Activated CD8-positive, alpha-beta memory T cell treated with anti-CD3 and anti-CD28 coated beads, Interleukin-2, amount 10 ng/mL, durations not matched to agents 7 days and 5 days (primary cell): Measurements from ENCODE around the gene SLC16A1. TPM values are rescaled to one million over a fixed set of nuclear protein-coding genes. Genes with fewer than 3 reads are reported as not detected.
A peak's percentile ranks its signal among the peaks of the same experiment; 100 is the strongest.
"Not testable (repeated sequence)": the region's sequence is repeated elsewhere in the genome, so short reads cannot be mapped to it uniquely, and the experiment has no call there.

Experiments
- ATAC-seq: fragments of 150-1000 bp; cut with Tn5 transposase; one replicate; pipeline ENCODE4 v1.10.0; 2021; ENCODE audit warnings: moderate library complexity
- CTCF ChIA-PET: fragments of 350-600 bp; sonication (Branson Sonifier 250); formaldehyde crosslinking; loops from one replicate; lab custom pipeline; 2021; ENCODE audit warnings: antibody characterized with exemption; lab: Charles Lee
- DNase-seq: peaks from one replicate; pipeline ENCODE4 v3.0.0-alpha.2; 2020
- H3K27ac Mint-ChIP-seq: one replicate; pipeline ENCODE4 v1.8.0; 2021; ENCODE audit warnings: mild to moderate bottlenecking, mixed read lengths
- H3K27me3 Mint-ChIP-seq: one replicate; pipeline ENCODE4 v1.8.0; 2021; ENCODE audit warnings: mixed read lengths
- H3K36me3 Mint-ChIP-seq: one replicate; pipeline ENCODE4 v1.8.0; 2021; ENCODE audit warnings: mild to moderate bottlenecking, mixed read lengths
- H3K4me1 Mint-ChIP-seq: one replicate; pipeline ENCODE4 v1.8.0; 2021; ENCODE audit warnings: mixed read lengths
- H3K4me3 Mint-ChIP-seq: one replicate; pipeline ENCODE4 v1.8.0; 2021; ENCODE audit warnings: mild to moderate bottlenecking, moderate library complexity, mixed read lengths
- H3K9me3 Mint-ChIP-seq: one replicate; pipeline ENCODE4 v1.8.0; 2022; ENCODE audit warnings: low read depth, mixed read lengths
- total RNA-seq, 2 experiments: library from RNA; stranded (reverse); gene quantifications; one replicate each; pipeline ENCODE4 v1.2.3, GENCODE V29; 2021

Gene SLC16A1, protein sequence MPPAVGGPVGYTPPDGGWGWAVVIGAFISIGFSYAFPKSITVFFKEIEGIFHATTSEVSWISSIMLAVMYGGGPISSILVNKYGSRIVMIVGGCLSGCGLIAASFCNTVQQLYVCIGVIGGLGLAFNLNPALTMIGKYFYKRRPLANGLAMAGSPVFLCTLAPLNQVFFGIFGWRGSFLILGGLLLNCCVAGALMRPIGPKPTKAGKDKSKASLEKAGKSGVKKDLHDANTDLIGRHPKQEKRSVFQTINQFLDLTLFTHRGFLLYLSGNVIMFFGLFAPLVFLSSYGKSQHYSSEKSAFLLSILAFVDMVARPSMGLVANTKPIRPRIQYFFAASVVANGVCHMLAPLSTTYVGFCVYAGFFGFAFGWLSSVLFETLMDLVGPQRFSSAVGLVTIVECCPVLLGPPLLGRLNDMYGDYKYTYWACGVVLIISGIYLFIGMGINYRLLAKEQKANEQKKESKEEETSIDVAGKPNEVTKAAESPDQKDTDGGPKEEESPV
- 10 to 100 TPM; 47.6 to 57.3 TPM for total RNA-seq

DNA sequence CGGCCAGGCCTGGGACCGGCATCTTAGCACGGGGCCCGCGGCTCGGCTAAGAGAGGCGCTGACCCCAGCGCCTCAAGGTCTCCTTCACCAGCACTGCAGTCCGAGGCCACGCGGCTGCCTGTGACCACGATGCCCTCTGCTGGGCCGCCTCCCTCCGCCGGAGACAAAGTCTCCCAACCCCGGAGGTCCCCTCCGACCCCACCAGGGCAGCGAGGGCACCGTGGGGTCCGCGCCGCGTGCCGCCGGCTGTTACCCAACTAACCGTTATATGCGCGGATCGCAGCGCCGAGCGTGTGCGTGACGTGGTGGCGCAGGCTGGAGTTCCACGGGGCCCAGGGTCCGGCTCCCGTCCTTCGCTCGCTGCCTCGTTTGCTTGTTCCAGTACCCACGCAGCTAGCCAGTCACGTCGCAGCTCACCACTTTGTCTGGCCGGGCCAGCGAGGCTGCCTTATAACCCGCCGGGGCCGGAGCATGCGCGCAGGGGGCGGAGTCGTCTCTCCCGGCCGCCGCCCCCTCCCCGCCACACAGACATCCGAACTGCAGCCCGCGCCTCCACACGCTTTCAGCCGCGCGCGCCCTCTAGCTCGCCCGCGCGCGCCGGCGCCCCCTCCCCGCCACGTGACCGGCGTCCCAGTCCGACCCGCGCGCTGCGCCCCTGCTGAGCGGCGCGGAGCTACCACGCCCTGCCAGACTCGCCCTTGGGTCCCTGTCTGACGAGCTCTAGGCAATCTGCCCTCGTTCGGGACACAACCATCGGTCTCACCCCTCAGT lies at the start of gene SLC16A1:
SLC16A1 (minus strand) TSS at position 424 of the 771 bp plus-strand sequence. CDS start 26,888 bp downstream, outside the sequence.
- Mint-ChIP-seq H3K27me3 (no peaks in the 10 kb centered on the region), H3K4me3 (peak within 1 kb of the TSS; percentile 99), H3K4me1 (peaks cover 56% of the 10 kb centered on the region), H3K9me3 (no peaks in the 10 kb centered on the region), H3K36me3 (peaks cover 35% of the 10 kb centered on the region), H3K27ac (peak within 1 kb of the TSS; percentile 99)
- ATAC-seq (peak; percentile 76), DNase-seq (peak; percentile 92)
- CTCF ChIA-PET, result interaction anchor here (0.6 to 1.5 kb wide), 5 partner anchors 19 to 240 kb away, joined by 3 to 17 read pairs (median 4); partner anchors contain the start of genes LRIG2 and PPM1J

DNA sequence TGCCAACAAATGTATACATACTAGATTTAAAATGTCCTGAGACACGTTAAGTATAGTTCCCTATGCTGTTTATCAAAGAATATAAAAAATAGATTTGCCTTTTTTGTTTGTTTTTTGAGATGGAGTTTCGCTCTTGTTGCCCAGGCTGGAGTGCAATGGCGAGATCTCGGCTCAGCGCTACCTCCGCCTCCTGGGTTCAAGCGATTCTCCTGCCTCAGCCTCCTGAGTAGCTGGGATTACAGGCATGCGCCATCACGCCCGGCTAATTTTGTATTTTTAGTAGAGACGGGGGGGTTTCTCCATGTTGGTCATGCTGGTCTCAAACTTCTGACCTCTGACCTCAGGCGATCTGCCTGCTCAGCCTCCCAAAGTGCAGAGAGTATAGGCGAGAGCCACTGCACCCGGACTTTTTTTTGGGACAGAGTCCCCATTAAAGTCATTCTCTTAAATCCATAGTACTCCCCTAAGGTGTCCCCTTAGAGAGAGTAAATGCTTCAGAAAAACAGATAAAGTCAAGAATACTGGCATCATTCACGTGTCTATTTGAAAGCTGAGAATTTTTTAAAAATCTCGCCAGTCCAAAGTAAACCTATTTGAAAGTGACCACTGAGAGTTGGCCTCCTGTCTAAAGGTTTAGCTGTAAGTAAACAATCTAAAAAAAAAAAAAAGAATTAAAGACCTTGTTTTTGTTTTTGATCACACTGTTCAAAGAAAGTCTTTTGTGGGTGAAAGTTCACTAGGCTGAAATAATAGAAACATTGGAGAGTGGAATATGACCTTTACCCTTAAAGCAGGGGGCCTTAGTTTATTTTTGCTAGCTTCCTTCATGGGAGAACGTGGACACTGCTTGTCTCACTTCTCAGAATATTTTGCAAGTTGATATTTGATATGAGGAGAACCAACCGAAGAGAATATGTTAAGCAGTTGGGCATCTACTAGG lies 48.0 kb upstream of the SLC16A1 start:
- H3K27ac Mint-ChIP-seq, result no peak overlapping the region
- DNase-seq (no peak), ATAC-seq (no peak)
- H3K27me3 Mint-ChIP-seq, result no peaks in the 10 kb centered on the region
- H3K9me3 Mint-ChIP-seq, result no peaks in the 10 kb centered on the region
- H3K4me3 Mint-ChIP-seq, result no peak overlapping the region
- H3K36me3 Mint-ChIP-seq, result peaks cover 25% of the 10 kb centered on the region
- CTCF ChIA-PET, result interaction anchor here (0.6 kb wide), 1 partner anchor 1677 kb away, joined by 3 read pairs; no protein-coding TSS in a partner anchor
- no peaks in the 10 kb centered on the region for H3K4me1 Mint-ChIP-seq

DNA sequence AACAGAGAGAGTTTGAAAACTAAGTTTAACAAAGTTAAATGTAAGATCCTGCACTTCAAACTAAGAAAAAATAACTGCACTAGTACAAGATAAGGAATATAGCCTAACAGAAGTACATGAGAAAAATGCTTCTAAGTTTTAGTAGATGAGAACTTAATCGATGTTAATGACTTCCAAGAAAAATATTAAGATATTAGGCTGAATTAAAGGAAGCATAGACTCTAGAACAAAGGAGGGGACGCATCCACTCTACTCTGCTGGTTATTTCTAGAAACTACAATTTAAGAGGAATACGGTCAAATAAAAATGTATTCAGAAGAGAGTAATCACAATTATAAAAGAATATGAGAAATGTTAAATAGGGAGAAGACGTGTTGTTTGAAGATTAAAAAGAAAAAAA lies 46.3 kb upstream of the SLC16A1 start:
- no peaks in the 10 kb centered on the region for H3K4me1 Mint-ChIP-seq
- no peak overlapping the region for H3K27ac Mint-ChIP-seq
- DNase-seq (no peak), ATAC-seq (no peak)
- no peaks in the 10 kb centered on the region for H3K9me3 Mint-ChIP-seq
- no peaks in the 10 kb centered on the region for H3K27me3 Mint-ChIP-seq
- CTCF ChIA-PET, result no interaction called here
- no peak overlapping the region for H3K4me3 Mint-ChIP-seq
- H3K36me3 Mint-ChIP-seq, result peaks cover 23% of the 10 kb centered on the region

DNA sequence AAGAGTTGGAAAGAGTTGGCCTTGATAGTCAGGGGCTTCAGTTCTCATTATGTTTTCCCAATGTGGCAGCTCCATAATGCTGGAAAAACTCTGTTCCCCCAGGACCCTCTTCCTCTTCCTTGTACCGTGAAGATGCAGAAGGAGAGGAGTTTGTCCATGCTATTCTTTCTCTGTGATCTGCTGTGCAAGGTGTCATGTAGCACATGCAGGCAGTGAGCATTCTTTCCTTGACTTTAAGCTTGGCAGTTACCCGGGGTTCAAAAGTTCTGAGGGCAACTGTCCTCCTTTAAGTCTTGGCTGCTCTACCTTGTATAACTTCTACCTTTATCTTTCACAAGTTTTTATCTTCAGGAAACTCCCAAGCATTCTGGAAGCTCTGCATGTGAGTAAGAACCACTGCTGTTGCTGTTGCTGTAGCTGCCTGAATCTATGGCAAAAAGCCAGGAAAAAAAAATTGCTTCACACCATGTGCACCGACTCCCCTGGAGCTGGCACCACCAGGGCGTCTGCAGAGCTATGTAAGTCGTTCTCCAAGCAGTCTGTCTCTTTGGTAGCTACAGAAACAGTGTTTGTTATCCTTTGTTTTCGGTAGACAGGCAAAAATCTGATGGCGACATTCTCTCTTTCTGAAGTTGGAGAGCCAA lies 42.7 kb upstream of the SLC16A1 start:
- Mint-ChIP-seq H3K9me3 (no peaks in the 10 kb centered on the region), H3K4me3 (no peak overlapping the region), H3K36me3 (peaks cover 21% of the 10 kb centered on the region), H3K4me1 (peaks cover 4% of the 10 kb centered on the region), H3K27me3 (no peaks in the 10 kb centered on the region), H3K27ac (no peak overlapping the region)
- CTCF ChIA-PET, result interaction anchor here (1.4 kb wide), 1 partner anchor 74 kb away, joined by 3 read pairs; the partner anchor contains the start of gene LRIG2
- DNase-seq, result no peak
- no peak for ATAC-seq

DNA sequence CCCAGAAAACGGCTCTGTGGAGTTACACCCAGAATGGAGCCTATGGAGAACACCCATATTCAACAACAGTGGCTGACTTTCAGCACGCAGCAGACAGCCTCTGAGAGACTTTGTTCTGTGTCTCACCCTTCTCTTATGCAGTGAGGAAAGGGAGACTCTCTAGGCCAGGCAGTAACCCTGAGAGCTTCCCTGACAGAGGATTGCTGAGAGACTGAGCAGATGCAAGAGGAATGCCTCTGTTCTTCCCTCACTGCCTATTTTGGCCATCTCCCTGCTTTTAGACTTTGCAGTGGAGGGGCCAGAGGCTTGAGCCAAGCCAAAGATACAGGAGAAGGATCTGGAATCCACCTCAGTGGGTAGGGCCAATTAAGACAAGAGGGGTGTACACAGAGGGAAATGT lies 41.8 kb upstream of the SLC16A1 start:
- CTCF ChIA-PET, result no interaction called here
- Mint-ChIP-seq H3K4me3 (no peak overlapping the region), H3K27me3 (no peaks in the 10 kb centered on the region), H3K9me3 (no peaks in the 10 kb centered on the region), H3K4me1 (peaks cover 4% of the 10 kb centered on the region), H3K36me3 (peaks cover 21% of the 10 kb centered on the region), H3K27ac (no peak overlapping the region)
- ATAC-seq (no peak), DNase-seq (no peak)

DNA sequence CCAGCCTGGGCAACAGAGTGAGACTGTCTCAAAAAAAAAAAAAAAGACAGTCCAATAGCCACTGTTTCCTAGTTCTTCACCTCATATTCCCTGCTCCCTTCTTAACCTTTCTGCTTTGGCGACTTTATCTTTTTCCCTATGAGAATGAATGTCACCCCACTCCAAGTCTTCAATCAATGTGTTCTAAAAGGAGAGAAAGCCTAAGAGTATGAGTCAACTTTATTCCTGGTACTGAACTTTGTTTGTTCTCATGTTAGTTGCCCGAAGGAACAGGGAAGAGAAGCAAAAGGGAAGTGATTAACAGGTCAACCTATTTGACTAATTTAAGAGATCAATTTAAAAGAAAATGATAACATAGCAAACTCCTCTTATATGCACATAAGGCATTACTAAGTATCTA lies 39.9 kb upstream of the SLC16A1 start:
- H3K4me3 Mint-ChIP-seq, result no peak overlapping the region
- no peak for DNase-seq
- no peaks in the 10 kb centered on the region for H3K27me3 Mint-ChIP-seq
- H3K36me3 Mint-ChIP-seq, result peaks cover 12% of the 10 kb centered on the region
- peaks cover 4% of the 10 kb centered on the region for H3K4me1 Mint-ChIP-seq
- CTCF ChIA-PET, result interaction anchor here (0.7 kb wide), 1 partner anchor 92 kb away, joined by 3 read pairs; no protein-coding TSS in a partner anchor
- no peak overlapping the region for H3K27ac Mint-ChIP-seq
- H3K9me3 Mint-ChIP-seq, result no peaks in the 10 kb centered on the region
- ATAC-seq, result no peak

- not testable (repeated sequence) for H3K4me3 Mint-ChIP-seq
These were observed 39.0 kb upstream of the SLC16A1 start for GRCh38 chr1:112995021-112995420.

DNA sequence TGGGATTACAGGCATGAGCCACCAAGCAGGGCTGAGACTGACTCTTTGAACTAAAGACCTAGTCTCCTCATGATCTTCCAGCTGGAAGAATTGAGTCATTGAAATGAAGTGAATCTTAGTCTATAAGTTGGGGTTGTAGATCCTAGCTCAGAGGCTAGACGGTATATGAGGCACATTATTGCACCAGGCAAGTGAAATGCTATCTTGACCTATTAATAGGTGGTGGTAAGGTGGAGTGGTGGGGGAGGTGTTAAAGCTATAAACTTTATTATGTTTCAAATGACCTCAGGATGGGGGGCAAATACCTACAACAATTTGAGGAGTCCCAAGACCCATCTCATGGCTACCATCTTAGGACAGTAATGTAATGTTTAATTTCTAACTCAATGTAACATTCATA lies 36.8 kb upstream of the SLC16A1 start:
- Mint-ChIP-seq H3K36me3 (peaks cover 7% of the 10 kb centered on the region), H3K27ac (no peak overlapping the region), H3K4me1 (peaks cover 4% of the 10 kb centered on the region), H3K4me3 (no peak overlapping the region), H3K9me3 (no peaks in the 10 kb centered on the region), H3K27me3 (no peaks in the 10 kb centered on the region)
- CTCF ChIA-PET, result no interaction called here
- DNase-seq (no peak), ATAC-seq (no peak)

More at GRCh38 chr1:112995021-112995420, 39.0 kb upstream of the SLC16A1 start:
- ATAC-seq, H3K27ac Mint-ChIP-seq, H3K4me1 Mint-ChIP-seq, H3K36me3 Mint-ChIP-seq, H3K27me3 Mint-ChIP-seq, DNase-seq, H3K9me3 Mint-ChIP-seq: not testable (repeated sequence)
- CTCF ChIA-PET, result interaction anchor here (0.7 kb wide), 1 partner anchor 93 kb away, joined by 3 read pairs; no protein-coding TSS in a partner anchor

GRCh38 chr1:112991402-112992120 lies 35.6 kb upstream of the SLC16A1 start:
- Mint-ChIP-seq H3K27me3 (no peaks in the 10 kb centered on the region), H3K4me1 (peaks cover 4% of the 10 kb centered on the region), H3K4me3 (no peak overlapping the region), H3K27ac (no peak overlapping the region), H3K9me3 (no peaks in the 10 kb centered on the region), H3K36me3 (peaks cover 8% of the 10 kb centered on the region)
- CTCF ChIA-PET, result interaction anchor here (0.7 kb wide), 1 partner anchor 19 kb away, joined by 3 read pairs; no protein-coding TSS in a partner anchor
- ATAC-seq (no peak), DNase-seq (no peak)

DNA sequence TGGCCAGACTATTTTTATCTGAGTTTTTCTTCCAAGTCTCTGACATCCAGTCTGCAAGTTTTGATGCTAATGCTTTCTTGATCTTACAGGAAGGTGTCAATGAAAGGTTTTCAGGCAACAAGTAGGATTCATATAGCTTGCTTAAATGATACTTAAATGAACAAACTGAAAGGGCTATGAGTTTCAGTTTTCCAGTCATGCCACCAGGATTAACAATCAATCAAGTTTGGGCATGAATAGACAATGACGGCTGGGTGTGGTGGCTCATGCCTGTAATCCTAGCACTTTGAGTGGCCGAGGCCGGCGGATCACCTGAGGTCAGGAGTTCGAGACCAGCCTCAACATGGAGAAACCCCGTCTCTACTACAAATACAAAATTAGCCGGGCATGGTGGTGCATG lies 34.3 kb upstream of the SLC16A1 start:
- no peak overlapping the region for H3K4me3 Mint-ChIP-seq
- peaks cover 4% of the 10 kb centered on the region for H3K4me1 Mint-ChIP-seq
- no peaks in the 10 kb centered on the region for H3K9me3 Mint-ChIP-seq
- H3K36me3 Mint-ChIP-seq, result peaks cover 7% of the 10 kb centered on the region
- no peaks in the 10 kb centered on the region for H3K27me3 Mint-ChIP-seq
- DNase-seq (no peak), ATAC-seq (no peak)
- CTCF ChIA-PET, result no interaction called here
- H3K27ac Mint-ChIP-seq, result no peak overlapping the region

DNA sequence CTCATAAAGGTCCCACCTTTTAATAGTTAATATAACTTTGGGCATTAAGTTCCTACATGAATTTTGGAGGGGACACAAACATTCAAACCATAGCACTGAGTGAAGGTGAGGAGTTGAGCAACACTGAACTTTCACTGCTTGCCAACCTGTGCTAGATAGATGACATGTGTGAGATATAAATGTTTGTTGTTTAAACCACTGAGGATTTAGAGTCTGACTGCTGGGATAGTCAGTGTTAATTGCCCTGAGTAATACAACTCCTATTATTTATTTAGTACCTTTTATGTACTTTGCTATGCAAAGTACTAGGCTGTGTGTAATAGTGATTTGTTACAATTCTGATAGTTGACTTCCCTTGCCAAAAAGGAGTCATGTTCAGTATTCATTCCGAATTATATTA lies 32.4 kb upstream of the SLC16A1 start:
- H3K36me3 Mint-ChIP-seq, result peaks cover 6% of the 10 kb centered on the region
- peaks cover 3% of the 10 kb centered on the region for H3K4me1 Mint-ChIP-seq
- H3K4me3 Mint-ChIP-seq, result no peak overlapping the region
- H3K27ac Mint-ChIP-seq, result no peak overlapping the region
- DNase-seq (no peak), ATAC-seq (no peak)
- H3K9me3 Mint-ChIP-seq, result no peaks in the 10 kb centered on the region
- no peaks in the 10 kb centered on the region for H3K27me3 Mint-ChIP-seq
- CTCF ChIA-PET, result no interaction called here

DNA sequence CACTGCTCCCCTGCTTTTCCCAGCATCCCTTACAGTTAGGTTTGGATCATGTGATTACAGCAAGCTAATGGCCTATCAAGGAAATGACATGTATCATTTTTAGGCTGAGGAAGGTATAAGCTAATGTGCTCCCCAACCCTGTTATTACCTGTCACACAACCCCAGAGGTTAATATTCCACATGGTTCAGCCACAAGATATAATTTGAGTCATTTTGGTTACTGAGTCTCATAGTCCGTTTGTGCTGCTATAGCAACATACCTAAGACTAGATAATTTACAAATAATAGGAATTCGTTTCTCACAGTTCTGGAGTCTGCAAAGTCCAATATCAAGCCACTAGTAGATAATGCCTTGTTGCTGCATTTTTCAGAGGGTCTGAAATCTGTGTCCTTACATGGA lies 29.1 kb upstream of the SLC16A1 start:
- DNase-seq (no peak), ATAC-seq (peak; percentile 61)
- H3K4me1 Mint-ChIP-seq, result peaks cover 3% of the 10 kb centered on the region
- no peak overlapping the region for H3K4me3 Mint-ChIP-seq
- no peaks in the 10 kb centered on the region for H3K9me3 Mint-ChIP-seq
- no peak overlapping the region for H3K27ac Mint-ChIP-seq
- H3K27me3 Mint-ChIP-seq, result no peaks in the 10 kb centered on the region
- peaks cover 6% of the 10 kb centered on the region for H3K36me3 Mint-ChIP-seq
- CTCF ChIA-PET, result no interaction called here
